ENCODE results near the gene UGT8. TPM values are rescaled to one million over a fixed set of nuclear protein-coding genes. Genes with fewer than 3 reads are reported as not detected.

Gene UGT8
- total RNA-seq, 4 donors from 2014 or later, result 0.73 to 2.6 (median 1.7) TPM

DNA sequence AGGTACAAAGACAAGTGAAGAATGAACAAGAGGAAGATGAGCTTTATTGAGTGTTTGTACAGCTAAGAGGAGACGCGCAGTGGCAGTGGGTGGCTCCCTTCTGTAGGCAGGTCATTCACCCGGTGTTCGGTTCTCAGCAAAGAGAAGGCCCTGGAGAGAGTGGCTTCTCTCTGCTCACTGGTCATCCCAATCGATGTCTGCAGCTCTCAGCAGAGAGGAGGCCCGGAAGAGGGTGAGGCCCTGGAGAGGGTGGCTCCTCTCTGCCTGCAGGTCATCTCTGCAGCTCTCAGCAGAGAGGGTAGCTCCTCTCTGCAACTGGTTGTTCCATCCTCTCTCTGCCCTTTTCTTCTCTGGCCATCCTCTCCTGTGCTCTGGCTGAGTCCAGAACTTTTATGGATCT, 126.5 kb downstream of the UGT8 start:
- Histone ChIP-seq H3K9me3 (no peaks in the 10 kb centered on the region), H3K36me3 (no peaks in the 10 kb centered on the region), H3K27me3 (no peaks in the 10 kb centered on the region), H3K4me3 (no peak overlapping the region), H3K27ac (no peak overlapping the region), H3K4me1 (no peaks in the 10 kb centered on the region)
- no peak for DNase-seq (ENCODE audit: low spot score in 2 of 2)
- TF ChIP-seq EP300 (IDR thresholded peaks at IDR 0.05), result no peak
- TF ChIP-seq, protein P1, sequence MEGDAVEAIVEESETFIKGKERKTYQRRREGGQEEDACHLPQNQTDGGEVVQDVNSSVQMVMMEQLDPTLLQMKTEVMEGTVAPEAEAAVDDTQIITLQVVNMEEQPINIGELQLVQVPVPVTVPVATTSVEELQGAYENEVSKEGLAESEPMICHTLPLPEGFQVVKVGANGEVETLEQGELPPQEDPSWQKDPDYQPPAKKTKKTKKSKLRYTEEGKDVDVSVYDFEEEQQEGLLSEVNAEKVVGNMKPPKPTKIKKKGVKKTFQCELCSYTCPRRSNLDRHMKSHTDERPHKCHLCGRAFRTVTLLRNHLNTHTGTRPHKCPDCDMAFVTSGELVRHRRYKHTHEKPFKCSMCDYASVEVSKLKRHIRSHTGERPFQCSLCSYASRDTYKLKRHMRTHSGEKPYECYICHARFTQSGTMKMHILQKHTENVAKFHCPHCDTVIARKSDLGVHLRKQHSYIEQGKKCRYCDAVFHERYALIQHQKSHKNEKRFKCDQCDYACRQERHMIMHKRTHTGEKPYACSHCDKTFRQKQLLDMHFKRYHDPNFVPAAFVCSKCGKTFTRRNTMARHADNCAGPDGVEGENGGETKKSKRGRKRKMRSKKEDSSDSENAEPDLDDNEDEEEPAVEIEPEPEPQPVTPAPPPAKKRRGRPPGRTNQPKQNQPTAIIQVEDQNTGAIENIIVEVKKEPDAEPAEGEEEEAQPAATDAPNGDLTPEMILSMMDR (IDR thresholded peaks at IDR 0.05), result no peak
- TF ChIP-seq POLR2A (IDR thresholded peaks at IDR 0.05), result no peak
- TF ChIP-seq POLR2AphosphoS5 (IDR thresholded peaks at IDR 0.05), result no peak
- 75% methylated on average over 6 of the region's 6 CpGs for WGBS

DNA sequence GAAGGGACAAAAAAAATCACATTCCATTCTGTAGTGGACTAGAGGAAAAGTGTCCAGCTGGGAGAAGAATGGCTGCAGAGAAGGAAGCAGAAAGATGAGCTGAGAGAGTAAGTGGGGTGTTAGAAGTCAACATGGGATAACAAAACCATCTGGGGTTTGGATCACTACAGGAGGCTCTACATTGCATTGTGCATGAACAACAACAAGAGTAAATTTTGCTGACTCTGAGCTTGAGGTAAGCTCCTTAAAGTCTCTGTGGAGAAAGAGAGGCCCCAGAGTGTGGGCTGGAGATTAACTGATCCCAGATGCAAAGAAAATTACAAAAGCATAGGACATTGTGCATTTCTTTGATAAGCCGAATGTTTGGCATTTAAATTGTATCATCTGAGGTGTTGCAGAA, 128.9 kb downstream of the UGT8 start:
- Histone ChIP-seq H3K27ac (no peak overlapping the region), H3K27me3 (no peaks in the 10 kb centered on the region), H3K9me3 (no peaks in the 10 kb centered on the region), H3K4me1 (no peaks in the 10 kb centered on the region), H3K36me3 (no peaks in the 10 kb centered on the region), H3K4me3 (no peak overlapping the region)
- no peak for DNase-seq (ENCODE audit: low spot score in 2 of 2)
- 0% methylated on average over 1 of the region's 1 CpG for whole genome bisulfite sequencing
- TF ChIP-seq, protein P1 (IDR thresholded peaks at IDR 0.05), result no peak
- no peak for TF ChIP-seq EP300 (IDR thresholded peaks at IDR 0.05)
- no peak for TF ChIP-seq POLR2AphosphoS5 (IDR thresholded peaks at IDR 0.05)
- no peak for TF ChIP-seq POLR2A (IDR thresholded peaks at IDR 0.05)
